COR-L47 (cell line): Measurements from ENCODE around the gene ADGRG7.
"Not testable (repeated sequence)": the region's sequence is repeated elsewhere in the genome, so short reads cannot be mapped to it uniquely, and the experiment has no call there.

Experiments used
- DNase-seq: peaks from one replicate; lab custom pipeline; 2025; lab: John Stamatoyannopoulos, UW

Gene ADGRG7, protein sequence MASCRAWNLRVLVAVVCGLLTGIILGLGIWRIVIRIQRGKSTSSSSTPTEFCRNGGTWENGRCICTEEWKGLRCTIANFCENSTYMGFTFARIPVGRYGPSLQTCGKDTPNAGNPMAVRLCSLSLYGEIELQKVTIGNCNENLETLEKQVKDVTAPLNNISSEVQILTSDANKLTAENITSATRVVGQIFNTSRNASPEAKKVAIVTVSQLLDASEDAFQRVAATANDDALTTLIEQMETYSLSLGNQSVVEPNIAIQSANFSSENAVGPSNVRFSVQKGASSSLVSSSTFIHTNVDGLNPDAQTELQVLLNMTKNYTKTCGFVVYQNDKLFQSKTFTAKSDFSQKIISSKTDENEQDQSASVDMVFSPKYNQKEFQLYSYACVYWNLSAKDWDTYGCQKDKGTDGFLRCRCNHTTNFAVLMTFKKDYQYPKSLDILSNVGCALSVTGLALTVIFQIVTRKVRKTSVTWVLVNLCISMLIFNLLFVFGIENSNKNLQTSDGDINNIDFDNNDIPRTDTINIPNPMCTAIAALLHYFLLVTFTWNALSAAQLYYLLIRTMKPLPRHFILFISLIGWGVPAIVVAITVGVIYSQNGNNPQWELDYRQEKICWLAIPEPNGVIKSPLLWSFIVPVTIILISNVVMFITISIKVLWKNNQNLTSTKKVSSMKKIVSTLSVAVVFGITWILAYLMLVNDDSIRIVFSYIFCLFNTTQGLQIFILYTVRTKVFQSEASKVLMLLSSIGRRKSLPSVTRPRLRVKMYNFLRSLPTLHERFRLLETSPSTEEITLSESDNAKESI

DNA sequence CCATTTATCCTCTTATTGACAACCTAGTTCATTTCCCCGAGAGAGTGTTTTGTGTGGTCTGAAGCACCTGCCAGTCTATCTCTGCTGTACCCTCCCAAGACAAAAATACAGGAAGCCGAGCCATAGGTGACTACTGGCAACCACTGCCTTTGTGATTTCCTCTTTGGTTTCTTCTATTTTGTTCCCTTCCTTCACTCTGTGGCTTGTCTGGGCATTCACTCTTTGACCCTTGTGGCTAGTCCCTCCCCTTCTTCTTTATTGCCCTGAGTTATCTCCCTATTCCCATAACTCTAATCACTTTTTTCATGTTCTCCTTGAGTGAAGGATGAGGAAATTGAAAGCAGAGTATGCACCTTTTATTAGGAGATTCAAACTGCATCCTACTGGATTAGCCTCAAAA lies at the start of gene ADGRG7:
Gene ADGRG7, plus strand, starts transcription at position 297 of the 400 bp plus-strand sequence. CDS start 256 bp downstream, outside the sequence.
- DNase-seq: no peak

- DNase-seq: no peak
Measured at GRCh38 chr3:100560426-100560825, 49.0 kb upstream of the ADGRG7 start.

DNA sequence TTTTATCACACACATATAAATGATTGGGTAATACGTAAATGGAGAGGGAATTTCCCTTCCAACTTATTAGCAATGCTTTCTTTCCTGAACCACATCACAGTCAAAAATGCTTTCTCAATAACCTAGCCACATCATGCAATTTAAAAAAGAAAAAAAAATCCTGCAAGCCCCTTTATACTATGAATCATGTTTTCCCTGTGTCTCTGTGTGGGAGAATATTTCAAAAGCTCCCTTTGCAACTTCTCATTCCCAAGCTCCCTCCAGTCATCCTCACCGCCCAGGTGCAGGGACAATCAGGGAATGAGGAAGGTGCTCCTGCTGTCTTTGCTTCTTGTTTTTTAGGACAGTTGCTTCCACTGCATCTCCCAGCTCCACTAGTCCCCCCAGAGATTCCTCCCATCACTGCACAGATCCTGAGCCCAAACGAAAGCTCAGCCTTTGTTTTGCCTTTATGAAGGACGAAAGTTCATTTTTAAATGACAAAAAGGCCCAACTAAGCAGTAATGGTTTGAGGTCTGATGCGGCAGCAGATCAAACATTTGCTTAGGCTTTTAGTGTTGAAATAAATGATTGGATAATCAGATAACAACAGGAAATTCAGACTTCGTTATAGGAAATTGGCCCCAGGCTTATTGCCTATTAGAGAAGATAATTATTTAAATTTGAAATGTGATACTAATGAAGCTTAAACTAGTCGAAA lies 47.8 kb upstream of the ADGRG7 start:
- no peak for DNase-seq

- no peak for DNase-seq
Measured at GRCh38 chr3:100562224-100562857, 47.1 kb upstream of the ADGRG7 start.

DNA sequence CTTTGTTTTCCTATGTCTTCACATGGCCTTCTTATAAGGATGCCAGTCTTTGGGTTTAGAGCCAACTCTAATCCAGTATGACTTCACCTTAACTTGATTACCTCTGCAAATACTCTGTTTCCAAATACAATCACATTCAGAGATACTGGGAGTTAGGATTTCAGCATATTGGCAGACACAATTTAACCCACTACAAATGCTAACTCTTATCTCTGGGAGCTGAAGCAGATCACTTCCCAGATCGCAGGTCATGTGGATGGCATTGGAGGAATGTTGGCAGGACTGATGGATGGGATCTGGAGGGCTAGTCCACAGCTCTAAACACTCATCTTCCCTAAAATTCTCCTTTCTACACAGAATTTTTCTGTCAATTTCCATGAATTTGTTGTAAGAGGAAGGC lies 46.2 kb upstream of the ADGRG7 start:
- DNase-seq: no peak

GRCh38 chr3:100563652-100564211 lies 45.7 kb upstream of the ADGRG7 start:
- DNase-seq: no peak

DNA sequence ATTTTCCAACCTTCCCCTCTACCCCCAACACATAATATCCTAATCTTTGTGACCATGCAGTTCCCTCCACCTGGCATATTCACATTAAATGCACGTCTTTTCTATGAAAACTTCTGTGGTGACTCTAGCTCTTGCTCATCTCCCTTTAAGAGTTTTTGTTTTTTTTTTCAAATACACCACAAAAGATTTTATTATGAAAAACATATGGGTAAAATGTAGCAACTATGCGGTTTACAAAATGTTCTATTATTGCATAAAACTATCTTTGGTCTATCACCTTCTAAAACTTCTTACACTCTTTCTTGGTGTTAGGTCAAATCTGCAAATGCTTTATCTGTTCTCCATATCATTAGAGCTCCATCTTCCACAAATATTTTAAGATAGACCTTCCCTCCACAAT lies 38.6 kb upstream of the ADGRG7 start:
- DNase-seq: no peak

- no peak for DNase-seq
Measured at GRCh38 chr3:100574536-100574935, 34.9 kb upstream of the ADGRG7 start.

GRCh38 chr3:100575704-100576103 lies 33.7 kb upstream of the ADGRG7 start:
- DNase-seq: no peak

DNA sequence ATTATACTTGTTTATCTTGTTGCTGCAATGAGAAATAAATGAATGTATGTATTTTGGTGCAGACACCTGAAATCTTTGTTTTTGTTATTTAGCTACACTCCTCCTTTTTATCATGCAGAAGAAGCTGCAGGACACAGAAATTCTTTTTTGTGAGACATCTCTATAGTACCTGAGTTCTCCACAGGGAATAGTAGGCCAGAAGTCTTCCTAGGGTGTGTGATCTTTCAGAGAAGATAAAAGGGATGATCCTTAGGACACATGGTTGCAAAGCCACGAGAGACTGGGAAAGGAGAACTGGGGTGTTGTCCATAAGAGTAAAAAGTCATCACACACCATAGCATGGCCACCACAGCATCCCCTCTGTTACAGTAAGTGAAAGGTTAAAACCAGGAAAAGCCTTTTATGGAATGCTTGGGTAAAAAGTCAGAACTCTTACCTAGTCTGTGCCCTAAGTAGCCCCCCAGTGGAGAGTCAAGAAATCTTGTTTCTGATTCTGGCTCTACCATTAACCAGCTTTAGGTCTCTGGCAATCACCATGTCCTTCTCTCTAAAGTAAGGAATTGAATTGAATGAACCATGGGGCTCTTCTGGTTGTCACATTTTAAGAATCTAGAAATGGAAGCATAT lies 31.9 kb upstream of the ADGRG7 start:
- no peak for DNase-seq

DNA sequence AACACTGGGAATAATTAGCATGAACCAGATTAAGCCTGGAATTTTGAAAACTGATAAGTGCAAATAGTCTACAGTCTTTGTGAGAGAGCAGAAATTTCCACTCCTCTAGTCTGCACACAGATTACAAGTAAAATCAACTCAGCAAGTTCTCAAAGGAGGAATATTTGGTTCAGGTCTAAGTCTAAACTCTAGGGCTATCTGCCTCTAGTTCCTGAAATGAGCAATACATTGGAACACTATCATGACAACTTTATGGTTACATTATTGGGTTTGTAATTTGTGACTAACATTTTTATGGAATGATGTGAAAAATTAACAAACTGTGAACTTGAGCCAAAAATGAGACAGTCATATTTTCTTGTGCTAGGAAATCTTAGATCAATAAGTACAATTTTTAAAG lies 30.8 kb upstream of the ADGRG7 start:
- DNase-seq: no peak

- DNase-seq: no peak
Measured at GRCh38 chr3:100580147-100580546, 29.3 kb upstream of the ADGRG7 start.

DNA sequence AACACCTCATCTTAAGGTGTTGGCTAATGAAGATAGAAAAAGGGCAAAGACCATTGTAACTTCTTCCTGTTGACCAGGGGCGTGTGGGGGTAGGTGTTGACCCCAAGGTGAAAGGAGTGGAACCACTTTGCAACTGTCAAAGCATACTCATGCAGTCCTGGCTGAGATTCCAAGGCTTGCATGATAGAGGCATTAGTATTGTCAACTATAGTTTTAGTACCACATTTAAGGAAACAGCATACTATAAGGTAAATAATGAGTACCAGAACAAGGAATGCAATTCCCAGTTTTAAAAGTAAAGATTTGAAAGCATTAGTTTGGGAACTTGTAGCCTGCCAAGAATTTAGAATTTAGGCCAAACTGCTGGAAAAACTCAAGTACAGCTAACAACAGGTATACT lies 27.8 kb upstream of the ADGRG7 start:
- no peak for DNase-seq

- DNase-seq: not testable (repeated sequence)
Measured at GRCh38 chr3:100582157-100582556, 27.2 kb upstream of the ADGRG7 start.

DNA sequence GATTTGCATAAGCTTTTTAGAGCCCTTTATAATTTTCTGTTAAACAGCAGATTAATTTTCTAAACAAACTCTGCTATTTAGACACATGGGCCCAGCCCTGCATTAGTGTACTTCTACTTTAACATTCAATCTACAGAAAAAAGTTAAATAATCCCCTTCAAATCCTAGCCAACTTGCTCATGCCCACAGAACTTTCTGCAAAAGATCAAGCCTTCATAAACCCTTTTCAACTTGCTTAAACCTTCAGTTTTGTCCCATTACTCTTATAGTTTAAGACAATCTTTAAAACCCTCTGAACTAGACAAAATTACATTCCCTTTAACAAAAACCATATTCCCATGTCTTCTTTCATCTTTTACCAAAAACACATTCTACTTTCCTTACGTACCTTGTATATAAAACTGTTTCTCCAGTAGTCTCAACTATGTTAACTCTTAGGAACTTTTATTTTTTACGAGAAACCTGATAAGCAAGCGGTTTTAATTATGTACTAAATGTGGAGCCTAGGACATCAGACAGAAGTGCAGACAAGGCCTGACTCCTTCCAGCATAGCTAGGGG lies 25.2 kb upstream of the ADGRG7 start:
- no peak for DNase-seq

- no peak for DNase-seq
Measured at GRCh38 chr3:100586832-100587231, 22.6 kb upstream of the ADGRG7 start.

- no peak for DNase-seq
Measured at GRCh38 chr3:100588251-100588650, 21.1 kb upstream of the ADGRG7 start.

- DNase-seq: peak; percentile 45
Measured at GRCh38 chr3:100590114-100590839, 19.1 kb upstream of the ADGRG7 start.

GRCh38 chr3:100590840-100591147 lies 18.6 kb upstream of the ADGRG7 start:
- DNase-seq: no peak

DNA sequence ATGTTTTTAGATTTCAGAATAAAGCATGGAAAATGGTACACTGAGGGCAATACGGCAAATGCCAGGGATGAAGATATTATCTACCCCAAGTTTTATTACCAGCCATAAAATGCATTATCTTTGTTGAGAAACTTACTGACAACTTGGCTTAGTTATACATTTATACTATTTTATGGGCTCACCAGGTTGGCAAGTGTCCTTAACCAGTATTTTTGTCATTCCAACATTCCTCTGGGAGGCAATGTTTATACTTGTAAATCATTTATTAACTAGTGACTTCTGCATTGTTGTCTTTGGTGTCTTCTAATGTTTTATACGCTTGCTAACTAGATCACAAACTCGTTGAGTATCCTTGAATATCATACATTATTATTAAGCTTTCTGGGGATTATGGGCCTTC lies 18.0 kb upstream of the ADGRG7 start:
- no peak for DNase-seq
